ENCODE data around the gene KRT14. TPM values are rescaled to one million over a fixed set of nuclear protein-coding genes. Genes with fewer than 3 reads are reported as not detected.

KRT14 gene
- total RNA-seq, 1 donor from 2014 or later, result 0.19 TPM

DNA sequence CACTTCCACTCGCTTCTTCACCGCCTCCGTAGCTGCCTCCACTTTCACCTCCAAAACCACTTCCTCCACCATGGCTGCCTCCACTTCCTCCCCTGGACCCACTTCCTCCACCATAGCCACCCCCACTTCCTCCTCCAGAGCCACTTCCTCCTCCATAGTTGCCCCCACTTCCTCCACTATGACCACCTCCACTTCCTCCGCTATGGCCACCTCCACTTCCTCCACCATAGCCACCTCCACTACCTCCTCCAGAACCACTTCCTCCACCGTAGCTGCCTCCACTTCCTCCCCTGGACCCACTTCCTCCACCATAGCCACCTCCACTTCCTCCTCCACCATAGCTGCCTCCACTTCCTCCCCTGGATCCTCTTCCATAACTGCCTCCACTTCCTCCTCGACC lies 19.4 kb downstream of the KRT14 start:
- Mint-ChIP-seq H3K36me3 (no peaks in the 10 kb centered on the region), H3K27me3 (peaks cover 33% of the 10 kb centered on the region), H3K4me1 (ENCODE audit: unreplicated experiment) (peaks cover 8% of the 10 kb centered on the region), H3K9me3 (no peaks in the 10 kb centered on the region), H3K4me3 (no peak overlapping the region), H3K27ac (no peak overlapping the region)
- TF ChIP-seq CTCF (conservative IDR thresholded peaks at IDR 0.05), result no peak
- no peak for DNase-seq (ENCODE audit: extremely low spot score, unreplicated experiment)

DNA sequence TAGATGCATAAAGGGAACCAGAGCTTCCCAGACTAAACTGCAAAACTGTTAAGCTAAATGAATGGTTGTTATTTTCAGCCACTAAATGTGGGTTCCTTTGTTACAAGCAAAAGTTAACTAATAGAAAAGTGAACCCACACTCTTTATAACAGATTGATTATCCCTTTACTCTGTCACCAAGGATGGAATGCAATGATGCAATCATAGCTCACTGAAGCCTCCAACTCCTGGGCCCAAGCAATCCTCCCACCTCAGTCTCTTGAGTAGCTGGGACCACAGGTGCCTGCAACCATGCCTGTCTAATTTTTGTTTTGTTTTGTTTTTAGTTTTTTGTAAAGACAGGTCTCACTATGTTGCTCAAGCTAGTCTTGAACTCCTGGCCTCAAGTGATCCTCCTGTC lies 21.4 kb downstream of the KRT14 start:
- no peak overlapping the region for H3K4me3 Mint-ChIP-seq
- peaks cover 17% of the 10 kb centered on the region for H3K27me3 Mint-ChIP-seq
- H3K4me1 Mint-ChIP-seq (ENCODE audit: unreplicated experiment), result peaks cover 12% of the 10 kb centered on the region
- TF ChIP-seq CTCF (conservative IDR thresholded peaks at IDR 0.05), result no peak
- H3K9me3 Mint-ChIP-seq, result no peaks in the 10 kb centered on the region
- H3K27ac Mint-ChIP-seq, result no peak overlapping the region
- no peak for DNase-seq (ENCODE audit: extremely low spot score, unreplicated experiment)
- no peaks in the 10 kb centered on the region for H3K36me3 Mint-ChIP-seq

DNA sequence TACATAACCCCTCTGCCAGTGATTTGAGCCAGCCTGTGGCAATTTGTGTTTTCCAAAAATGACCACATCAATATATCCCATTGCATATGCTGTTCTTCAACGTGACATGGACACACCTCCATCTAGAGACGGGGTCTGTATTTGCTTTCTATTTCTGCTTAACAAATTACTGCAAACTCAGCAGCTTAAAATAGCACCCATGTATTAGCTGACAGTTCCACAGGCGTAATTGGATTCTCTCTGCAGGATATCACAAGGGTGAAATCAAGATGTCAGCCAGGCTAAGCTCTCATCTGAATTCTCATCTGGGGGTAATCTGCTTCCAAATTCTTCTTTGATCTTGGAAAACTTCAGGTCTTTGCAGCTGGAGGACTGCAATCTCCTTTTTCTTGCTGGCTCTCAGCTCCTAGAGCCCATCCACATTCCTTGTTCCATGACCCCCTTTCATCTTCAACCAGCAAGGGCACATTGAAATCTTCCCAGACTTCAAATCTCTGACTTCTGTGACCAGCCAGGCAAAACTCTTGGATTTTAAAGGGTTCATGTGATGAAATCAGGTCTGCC lies 23.0 kb downstream of the KRT14 start:
- H3K9me3 Mint-ChIP-seq, result no peaks in the 10 kb centered on the region

DNA sequence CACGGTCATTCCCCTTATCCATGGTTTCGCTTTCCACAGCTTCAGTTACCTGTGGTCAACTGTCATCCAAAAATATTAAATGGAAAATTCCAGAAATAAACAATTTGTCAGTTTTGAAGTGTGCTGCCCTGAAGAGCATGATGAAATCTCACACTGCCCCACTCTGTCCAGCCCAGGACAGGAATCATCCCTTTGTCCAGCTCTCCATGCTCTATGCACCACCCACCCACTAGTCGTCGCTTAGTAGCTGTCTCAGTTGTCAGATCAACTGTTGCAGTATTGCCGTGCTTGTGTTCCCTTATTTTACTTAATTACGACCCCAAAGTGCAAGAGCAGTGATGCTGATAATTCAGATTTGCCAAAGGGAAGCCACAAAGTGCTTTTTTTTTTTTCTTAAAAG lies 25.1 kb downstream of the KRT14 start:
- peaks cover 12% of the 10 kb centered on the region for H3K4me1 Mint-ChIP-seq (ENCODE audit: unreplicated experiment)
- peaks cover 3% of the 10 kb centered on the region for H3K27me3 Mint-ChIP-seq
- DNase-seq (ENCODE audit: extremely low spot score, unreplicated experiment), result no peak
- H3K9me3 Mint-ChIP-seq, result no peaks in the 10 kb centered on the region
- H3K27ac Mint-ChIP-seq, result no peak overlapping the region
- H3K36me3 Mint-ChIP-seq, result no peaks in the 10 kb centered on the region
- H3K4me3 Mint-ChIP-seq, result no peak overlapping the region
- no peak for TF ChIP-seq CTCF (conservative IDR thresholded peaks at IDR 0.05)

More for the DNA sequence above, 23.0 kb downstream of the KRT14 start:
- no peak for DNase-seq (ENCODE audit: extremely low spot score, unreplicated experiment)
- Mint-ChIP-seq H3K27me3 (peaks cover 3% of the 10 kb centered on the region), H3K27ac (no peak overlapping the region), H3K4me3 (no peak overlapping the region), H3K4me1 (ENCODE audit: unreplicated experiment) (peaks cover 12% of the 10 kb centered on the region), H3K36me3 (no peaks in the 10 kb centered on the region)
- TF ChIP-seq CTCF (conservative IDR thresholded peaks at IDR 0.05), result no peak

DNA sequence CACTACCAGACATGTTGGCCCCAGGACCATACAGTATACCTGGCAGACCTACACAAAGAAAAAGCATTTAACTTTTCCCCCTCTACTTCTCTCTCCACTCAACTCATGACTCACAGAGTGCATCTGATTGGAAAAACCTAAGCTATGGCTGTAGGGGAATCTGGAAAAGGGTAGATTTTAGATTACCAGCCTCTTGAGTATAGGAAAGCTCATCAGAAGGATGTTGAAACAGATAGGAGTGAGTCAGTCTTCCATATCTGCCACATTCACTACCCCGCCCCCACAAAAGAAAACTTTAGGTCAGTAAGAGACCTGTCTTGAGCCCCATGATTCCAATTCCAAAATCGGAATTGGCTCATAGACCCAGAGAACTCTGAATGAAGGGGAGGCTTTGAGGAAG lies 27.1 kb downstream of the KRT14 start:
- Mint-ChIP-seq H3K4me1 (ENCODE audit: unreplicated experiment) (peaks cover 12% of the 10 kb centered on the region), H3K36me3 (no peaks in the 10 kb centered on the region), H3K27ac (no peak overlapping the region), H3K9me3 (no peaks in the 10 kb centered on the region), H3K27me3 (peaks cover 2% of the 10 kb centered on the region), H3K4me3 (no peak overlapping the region)
- no peak for TF ChIP-seq CTCF (conservative IDR thresholded peaks at IDR 0.05)
- no peak for DNase-seq (ENCODE audit: extremely low spot score, unreplicated experiment)

DNA sequence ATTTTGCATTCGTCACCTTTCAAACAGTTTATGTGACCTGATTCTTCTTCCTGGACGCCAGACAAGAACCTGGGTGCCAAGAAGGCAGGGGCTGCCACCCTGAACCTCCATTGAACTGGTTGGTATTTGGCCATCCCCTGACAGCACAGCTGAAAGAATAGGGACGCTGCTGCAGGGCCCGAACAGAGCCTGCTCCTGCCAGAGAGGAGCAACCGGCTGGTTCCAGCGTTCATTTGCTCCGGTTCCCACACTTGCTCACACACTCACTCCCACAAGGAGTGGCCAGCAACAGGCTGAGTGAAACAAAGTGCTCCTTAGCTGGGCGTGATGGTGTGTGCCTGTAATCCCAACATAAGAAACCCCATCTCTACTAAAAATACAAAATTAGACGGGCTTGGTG lies 29.8 kb downstream of the KRT14 start:
- H3K27me3 Mint-ChIP-seq, result peaks cover 2% of the 10 kb centered on the region
- no peaks in the 10 kb centered on the region for H3K36me3 Mint-ChIP-seq
- H3K4me3 Mint-ChIP-seq, result no peak overlapping the region
- DNase-seq (ENCODE audit: extremely low spot score, unreplicated experiment), result no peak
- peaks cover 12% of the 10 kb centered on the region for H3K4me1 Mint-ChIP-seq (ENCODE audit: unreplicated experiment)
- H3K9me3 Mint-ChIP-seq, result no peaks in the 10 kb centered on the region
- no peak overlapping the region for H3K27ac Mint-ChIP-seq
- no peak for TF ChIP-seq CTCF (conservative IDR thresholded peaks at IDR 0.05)

Measured in type B pancreatic cell (in vitro differentiated cells).